ENCODE measurements around the gene KRTAP5-4.

GRCh38 chr11:1604711-1605110 lies 17.2 kb downstream of the KRTAP5-4 start:
- TF ChIP-seq CTCF (conservative IDR thresholded peaks at IDR 0.05; ENCODE audit: low read depth, low read length): no peak
- no peak for TF ChIP-seq EZH2 (IDR thresholded peaks at IDR 0.05; ENCODE audit: borderline replicate concordance, low read depth, low read length, poor library complexity, severe bottlenecking)

Measured in A673 (cell line).